ENCODE measurements around the gene MBP.

The MBP gene

GRCh38 chr18:77015771-77016710 is 116.5 kb downstream of the MBP start:
- TF ChIP-seq SIN3A (IDR thresholded peaks at IDR 0.05; ENCODE audit: borderline replicate concordance, insufficient read depth, low read length): no peak
- TF ChIP-seq REST (IDR thresholded peaks at IDR 0.05; ENCODE audit: insufficient read depth in 1 of 2, low read depth in 2 of 2, low read length in 2 of 2): no peak
- TF ChIP-seq POLR2AphosphoS5 (IDR thresholded peaks at IDR 0.05; ENCODE audit: low read depth, low read length): no peak
- TF ChIP-seq FOXP2 (optimal IDR thresholded peaks at IDR 0.05; ENCODE audit: borderline replicate concordance, extremely low read depth, extremely low read length, insufficient read depth): no peak
- no peak for TF ChIP-seq TAF1 (IDR thresholded peaks at IDR 0.05; ENCODE audit: borderline replicate concordance, insufficient read depth, low read length)

GRCh38 chr18:77015169-77015568 is 117.4 kb downstream of the MBP start:
- TF ChIP-seq SIN3A (IDR thresholded peaks at IDR 0.05; ENCODE audit: borderline replicate concordance, insufficient read depth, low read length): no peak
- TF ChIP-seq REST (IDR thresholded peaks at IDR 0.05; ENCODE audit: insufficient read depth in 1 of 2, low read depth in 2 of 2, low read length in 2 of 2): no peak
- no peak for TF ChIP-seq FOXP2 (optimal IDR thresholded peaks at IDR 0.05; ENCODE audit: borderline replicate concordance, extremely low read depth, extremely low read length, insufficient read depth)
- TF ChIP-seq POLR2AphosphoS5 (IDR thresholded peaks at IDR 0.05; ENCODE audit: low read depth, low read length): no peak
- TF ChIP-seq TAF1 (IDR thresholded peaks at IDR 0.05; ENCODE audit: borderline replicate concordance, insufficient read depth, low read length): no peak

- TF ChIP-seq SIN3A (IDR thresholded peaks at IDR 0.05; ENCODE audit: borderline replicate concordance, insufficient read depth, low read length) (no peak), POLR2AphosphoS5 (IDR thresholded peaks at IDR 0.05; ENCODE audit: low read depth, low read length) (no peak), FOXP2 (optimal IDR thresholded peaks at IDR 0.05; ENCODE audit: borderline replicate concordance, extremely low read depth, extremely low read length, insufficient read depth) (no peak), REST (IDR thresholded peaks at IDR 0.05; ENCODE audit: insufficient read depth in 1 of 2, low read depth in 2 of 2, low read length in 2 of 2) (no peak), TAF1 (IDR thresholded peaks at IDR 0.05; ENCODE audit: borderline replicate concordance, insufficient read depth, low read length) (no peak)
Measured at GRCh38 chr18:77014538-77014937, 118.0 kb downstream of the MBP start.

- TF ChIP-seq REST (IDR thresholded peaks at IDR 0.05; ENCODE audit: insufficient read depth in 1 of 2, low read depth in 2 of 2, low read length in 2 of 2) (no peak), SIN3A (IDR thresholded peaks at IDR 0.05; ENCODE audit: borderline replicate concordance, insufficient read depth, low read length) (no peak), TAF1 (IDR thresholded peaks at IDR 0.05; ENCODE audit: borderline replicate concordance, insufficient read depth, low read length) (no peak), POLR2AphosphoS5 (IDR thresholded peaks at IDR 0.05; ENCODE audit: low read depth, low read length) (no peak), FOXP2 (optimal IDR thresholded peaks at IDR 0.05; ENCODE audit: borderline replicate concordance, extremely low read depth, extremely low read length, insufficient read depth) (no peak)
Measured at GRCh38 chr18:77013811-77014521, 118.6 kb downstream of the MBP start.

Data from PFSK-1 (cell line).